GM19328 (cell line): ENCODE results near the gene RAB40C.

Experiments
- ATAC-seq: cut with Tn5 transposase; IDR thresholded peaks from one replicate; pipeline ENCODE4 v1.9.1; 2021; ENCODE audit warnings: mild to moderate bottlenecking, moderate library complexity; ENCODE audit not compliant: unreplicated experiment

The RAB40C gene

GRCh38 chr16:630249-630814 lies 40.5 kb downstream of the RAB40C start:
- ATAC-seq: no peak

DNA sequence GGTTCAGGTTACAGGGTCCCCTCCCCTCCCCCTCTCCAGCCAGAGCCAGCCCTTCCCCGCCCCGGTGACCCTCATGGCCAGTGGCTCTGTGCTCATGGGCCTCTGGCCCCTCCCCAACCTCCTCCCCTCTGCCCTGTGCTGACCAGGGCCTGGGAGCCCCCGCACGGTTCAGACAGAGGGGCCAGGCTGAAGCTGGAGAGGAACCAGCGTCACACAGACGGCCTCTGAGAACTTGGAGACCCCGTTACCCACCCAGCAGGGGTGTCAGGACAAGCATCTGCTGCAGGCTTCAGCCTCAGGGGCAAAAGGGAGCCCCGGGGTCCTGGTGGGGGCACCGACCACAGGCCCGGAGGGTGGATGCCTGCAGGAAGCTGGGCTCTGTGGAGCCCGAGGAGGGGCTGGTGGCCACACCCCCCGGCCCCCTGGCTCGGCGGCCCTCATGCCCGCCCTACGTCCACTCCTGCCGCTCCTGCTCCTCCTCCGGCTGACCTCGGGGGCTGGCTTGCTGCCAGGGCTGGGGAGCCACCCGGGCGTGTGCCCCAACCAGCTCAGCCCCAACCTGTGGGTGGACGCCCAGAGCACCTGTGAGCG lies 41.0 kb downstream of the RAB40C start, which contains the start of gene WFIKKN1:
Gene WFIKKN1 (plus strand): TSS at position 171 of the 591 bp plus-strand sequence. CDS start 269 bp downstream, at position 440.
- no peak for ATAC-seq

DNA sequence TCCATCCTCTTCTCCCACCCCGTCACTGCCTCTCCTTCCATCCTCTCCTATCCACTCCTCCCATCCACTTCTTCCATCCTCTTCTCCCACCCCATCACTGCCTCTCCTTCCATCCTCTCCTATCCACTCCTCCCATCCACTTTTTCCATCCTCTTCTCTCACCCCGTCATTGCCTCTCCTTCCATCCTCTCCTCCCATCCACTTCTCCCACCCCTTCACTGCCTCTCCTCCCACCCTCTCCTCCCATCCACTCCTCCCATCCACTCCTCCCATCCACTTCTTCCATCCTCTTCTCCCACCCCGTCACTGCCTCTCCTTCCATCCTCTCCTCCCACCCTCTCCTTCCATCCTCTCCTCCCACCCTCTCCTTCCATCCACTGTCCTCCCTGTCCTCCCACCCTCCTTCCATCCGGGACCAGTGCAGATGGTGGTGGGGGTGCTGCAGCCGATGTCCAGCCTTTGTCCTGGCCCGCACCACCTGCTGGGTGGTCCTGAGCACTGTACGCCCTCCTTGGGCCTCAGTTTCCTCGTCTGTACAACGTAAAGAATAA lies 42.0 kb downstream of the RAB40C start:
- no peak for ATAC-seq

- no peak for ATAC-seq
Measured at GRCh38 chr16:632486-633335, 42.8 kb downstream of the RAB40C start.

- no peak for ATAC-seq
Measured at GRCh38 chr16:633336-634050, 43.6 kb downstream of the RAB40C start.

- no peak for ATAC-seq
Measured at GRCh38 chr16:634051-634670, 44.3 kb downstream of the RAB40C start.

DNA sequence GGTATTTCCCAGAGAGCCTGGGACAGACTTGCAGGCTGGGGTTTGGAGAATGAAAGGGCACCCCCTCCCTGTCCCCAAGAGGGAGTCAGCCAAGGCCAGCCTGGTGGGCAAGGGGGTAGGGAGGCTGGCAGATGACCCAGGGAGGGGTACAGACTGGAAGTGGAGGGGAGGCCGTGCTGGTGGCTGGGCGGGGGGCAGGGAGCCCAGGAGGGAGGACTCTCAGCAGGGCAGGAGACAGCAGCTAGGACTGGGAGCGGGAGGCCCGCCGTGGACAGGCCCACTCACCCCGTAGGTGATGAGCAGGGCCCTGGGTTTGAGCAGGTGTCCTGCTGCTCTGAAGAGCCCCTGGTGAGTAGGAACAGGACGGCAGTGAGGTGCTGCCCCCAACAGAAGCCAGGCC lies 45.1 kb downstream of the RAB40C start:
- ATAC-seq: no peak

DNA sequence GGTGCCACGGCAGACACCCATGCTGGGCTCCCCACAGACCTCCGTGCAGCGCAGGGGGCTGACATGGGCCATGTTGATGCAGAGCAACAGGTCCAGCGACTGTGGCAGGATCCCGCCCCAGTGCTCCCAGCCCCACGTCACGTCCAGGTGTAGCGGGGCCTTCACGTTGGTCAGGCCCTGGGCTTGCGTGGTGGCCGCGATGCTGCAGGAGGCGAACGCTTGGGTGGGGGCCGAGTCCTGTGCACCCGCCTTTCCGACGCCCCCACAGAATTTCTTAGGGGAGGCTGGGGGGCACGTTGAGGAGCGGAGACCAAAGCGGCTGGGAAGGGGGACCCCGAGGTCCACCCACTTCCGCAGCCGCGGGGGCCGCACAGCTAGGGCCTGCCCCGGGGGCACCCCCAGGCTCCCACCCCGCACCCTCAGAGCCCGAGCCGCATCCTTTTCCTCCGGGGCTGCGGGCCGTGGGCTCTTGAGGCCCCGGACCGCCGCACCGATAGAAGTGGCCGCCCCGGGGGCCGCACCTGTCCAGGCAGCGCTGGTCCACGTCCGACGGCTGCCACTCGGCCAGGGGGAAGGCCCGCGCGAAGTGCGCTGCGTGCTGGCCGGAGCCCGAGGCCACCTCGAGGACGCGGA lies 45.8 kb downstream of the RAB40C start:
- ATAC-seq: peak; percentile 8

- peak; percentile 53 for ATAC-seq
Measured at GRCh38 chr16:636206-637080, 46.6 kb downstream of the RAB40C start, which contains the start of gene METTL26. Gene METTL26 (minus strand): TSS chr16:636305. CDS start chr16:636290, 15 bp downstream.

DNA sequence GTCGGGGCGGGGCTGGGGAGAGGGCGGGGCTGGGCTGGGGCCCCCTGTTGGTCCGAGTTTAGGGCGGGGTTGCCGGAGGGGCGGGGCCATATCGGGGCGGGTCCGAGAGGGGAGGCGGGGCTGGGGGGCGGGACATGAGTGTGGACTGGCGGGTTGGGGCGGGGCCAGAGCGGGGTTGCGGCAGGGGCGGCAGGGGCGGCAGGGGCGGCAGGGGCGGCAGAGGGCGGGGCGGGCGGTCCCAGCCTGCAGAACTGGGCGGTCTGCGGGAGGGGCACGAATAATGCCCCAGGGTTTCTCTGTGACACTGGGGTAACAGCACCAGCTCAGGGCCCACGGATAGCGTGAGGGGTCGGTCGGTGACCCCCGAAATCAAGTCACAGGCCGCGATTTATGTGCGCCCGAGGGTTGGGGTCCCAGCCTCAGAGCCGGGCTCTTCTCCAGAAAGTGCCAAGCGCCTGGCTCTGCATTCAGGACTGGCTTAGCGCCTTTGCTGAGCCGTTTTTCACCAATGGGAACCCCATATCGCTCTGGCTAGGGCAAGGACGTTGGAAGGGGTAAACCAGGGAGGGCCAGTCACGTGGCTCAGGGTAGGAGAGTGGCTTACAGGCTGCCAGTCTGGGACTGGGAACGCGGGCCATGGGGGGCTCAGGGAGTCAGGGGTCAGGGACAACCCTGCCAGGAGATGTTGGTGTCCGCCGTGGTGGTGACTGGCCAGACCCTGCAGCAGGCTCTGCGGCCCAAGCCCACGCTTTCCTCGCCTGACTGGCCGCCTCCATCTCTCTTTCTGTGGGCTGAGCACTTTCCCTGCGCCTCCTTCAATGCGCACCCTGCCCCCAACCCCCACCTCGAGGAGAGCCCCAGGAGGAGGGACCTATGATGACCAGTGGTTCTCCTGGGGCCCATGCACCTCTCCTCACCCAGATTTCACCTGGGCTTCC lies 47.5 kb downstream of the RAB40C start:
- ATAC-seq: no peak

- ATAC-seq: no peak
Measured at GRCh38 chr16:638034-638543, 48.2 kb downstream of the RAB40C start.

- ATAC-seq: no peak
Measured at GRCh38 chr16:638836-639235, 49.0 kb downstream of the RAB40C start.

- ATAC-seq: no peak
Measured at GRCh38 chr16:640614-641013, 50.7 kb downstream of the RAB40C start.

DNA sequence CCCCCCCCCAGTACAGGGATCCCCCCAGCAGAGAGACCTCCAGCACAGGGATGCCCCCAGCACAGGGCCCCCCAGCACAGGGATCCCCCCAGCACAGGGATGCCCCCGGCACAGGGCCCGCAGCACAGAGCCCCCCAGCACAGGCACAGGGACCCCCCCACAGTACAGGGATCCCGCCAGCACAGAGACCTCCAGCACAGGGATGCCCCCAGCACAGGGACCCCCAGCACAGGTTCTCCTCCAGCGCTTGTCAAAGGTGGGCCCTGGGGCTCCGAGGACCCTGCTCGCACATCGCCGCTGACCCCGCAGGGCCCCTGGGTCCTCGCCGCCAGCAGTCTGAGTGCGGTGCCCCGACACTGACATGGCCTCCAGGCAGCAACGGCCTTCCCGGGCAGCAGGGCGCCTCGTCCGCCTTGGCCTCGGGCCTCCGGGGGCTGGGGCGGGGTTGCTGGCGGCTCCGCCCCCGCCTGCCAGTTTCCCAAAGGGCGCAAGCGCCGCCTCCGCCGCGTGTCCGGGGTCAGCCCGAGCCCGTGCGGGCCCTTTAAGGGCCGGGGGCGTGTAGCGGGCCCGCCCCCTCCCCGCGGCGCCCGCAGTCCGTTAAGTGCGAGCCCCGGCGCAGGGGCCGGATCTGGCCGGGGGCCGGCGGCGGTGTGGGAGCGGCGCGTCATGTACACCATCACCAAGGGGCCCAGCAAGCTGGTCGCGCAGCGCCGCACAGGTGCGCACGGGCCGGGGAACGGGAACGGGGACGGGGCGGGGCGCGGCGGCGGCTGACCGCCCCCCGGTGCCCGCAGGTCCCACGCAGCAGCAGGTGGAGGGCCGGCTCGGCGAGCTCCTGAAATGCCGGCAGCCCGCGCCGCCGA lies 51.7 kb downstream of the RAB40C start, which contains the start of gene MCRIP2:
Gene MCRIP2 (plus strand): TSS at position 503 of the 863 bp plus-strand sequence. CDS start 164 bp downstream, at position 667.
- no peak for ATAC-seq

GRCh38 chr16:642189-643049 lies 52.6 kb downstream of the RAB40C start:
- no peak for ATAC-seq

DNA sequence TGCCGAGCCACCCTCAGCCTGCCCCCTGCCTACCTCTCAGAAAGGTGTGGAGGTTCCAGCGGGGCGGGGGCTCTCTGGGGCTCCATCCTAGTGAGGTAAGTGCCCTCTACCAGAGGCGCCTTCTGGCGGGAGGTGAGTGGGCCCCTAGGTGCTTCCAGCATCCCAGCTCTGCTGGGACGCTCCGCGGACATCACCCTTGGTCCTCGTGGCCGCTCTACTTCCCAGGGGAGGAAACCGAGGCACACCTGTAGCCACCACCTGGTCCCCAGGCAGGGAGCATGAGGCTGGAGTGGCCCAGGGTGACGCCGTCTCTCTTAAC lies 53.1 kb downstream of the RAB40C start:
- no peak for ATAC-seq
